ENCODE measurements around the gene TRPM2. TPM values are rescaled to one million over a fixed set of nuclear protein-coding genes. Genes with fewer than 3 reads are reported as not detected.
"Not testable (repeated sequence)": the region's sequence is repeated elsewhere in the genome, so short reads cannot be mapped to it uniquely, and the experiment has no call there.

TRPM2 gene
- total RNA-seq, 1 experiment from 2014 or later: 28.1 TPM

DNA sequence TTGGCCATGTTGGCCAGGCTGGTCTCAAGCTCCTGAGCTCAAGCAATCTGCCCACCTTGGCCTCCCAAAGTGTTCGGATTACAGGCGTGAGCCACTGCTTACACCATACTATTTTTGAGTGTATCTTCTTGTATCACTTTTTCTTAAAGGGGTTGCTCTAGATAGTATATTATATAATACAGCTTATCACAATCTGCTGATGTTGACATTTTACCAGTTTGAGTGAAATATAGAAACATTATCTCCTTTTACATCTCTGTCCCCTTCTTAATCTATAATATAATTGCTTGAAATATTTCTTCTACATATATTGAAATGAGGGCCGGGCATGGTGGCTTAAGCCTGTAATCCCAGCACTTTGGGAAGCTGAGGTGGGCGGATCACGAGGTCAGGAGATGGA lies 8.5 kb downstream of the TRPM2 start:
- H4K20me1 ChIP-seq (ENCODE audit: insufficient read depth); ATAC-seq; H3K79me2 ChIP-seq (ENCODE audit: insufficient read depth, low read length); H3K9me2 ChIP-seq (ENCODE audit: insufficient read depth); H3K4me2 ChIP-seq (ENCODE audit: low read length); H2AFZ ChIP-seq (ENCODE audit: low read depth, low read length, poor library complexity, severe bottlenecking); CTCF ChIA-PET; H3K36me3 ChIP-seq (ENCODE audit: control insufficient read depth in 1 of 2, insufficient read depth in 2 of 2, low read length in 2 of 2); BruUV-seq (replicated peaks); H3K4me1 ChIP-seq (ENCODE audit: control insufficient read depth in 1 of 2, insufficient read depth in 2 of 2, low read length in 2 of 2); intact Hi-C loops (cut with micrococcal nuclease); H3K9ac ChIP-seq (ENCODE audit: low read length); H3K27me3 ChIP-seq (ENCODE audit: insufficient read depth, low read length); POLR2A ChIA-PET; DNase-seq (ENCODE audit: low read depth, low spot score); H3K27ac ChIP-seq (ENCODE audit: low read depth, low read length); H3K4me3 ChIP-seq (replicated peaks in 1 of 2; ENCODE audit: low read depth in 1 of 2, low read length in 2 of 2); RAD21 ChIA-PET (ENCODE audit: low non-redundant PET in 1 of 2, low total read pairs in 2 of 2, uncharacterized antibody in 2 of 2, unreplicated experiment in 2 of 2); H3K9me3 ChIP-seq (ENCODE audit: control insufficient read depth in 1 of 2, insufficient read depth in 1 of 2, low read depth in 1 of 2, low read length in 2 of 2): not testable (repeated sequence)

DNA sequence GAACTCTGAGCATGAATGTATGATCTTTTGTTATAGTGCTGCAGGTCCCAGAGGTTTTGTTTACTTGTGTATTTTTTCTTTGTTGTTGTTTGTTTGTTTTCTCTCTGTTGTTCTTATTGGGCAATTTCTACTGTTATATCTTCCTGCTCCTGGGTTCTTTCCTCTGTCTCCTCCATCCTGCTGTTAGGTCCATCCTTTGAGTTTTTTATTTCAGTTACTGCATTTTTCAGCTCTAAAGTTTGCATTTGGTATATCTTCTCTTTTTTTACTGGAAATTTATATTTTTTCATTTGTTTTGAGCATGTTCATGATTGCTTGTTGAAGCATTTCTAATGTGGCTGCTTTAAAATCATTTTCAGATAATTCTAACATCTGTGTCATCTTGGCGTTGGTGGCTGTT lies 9.9 kb downstream of the TRPM2 start:
- Histone ChIP-seq H3K9me2 (ENCODE audit: insufficient read depth) (no peaks in the 10 kb centered on the region), H3K27ac (ENCODE audit: low read depth, low read length) (no peak overlapping the region), H3K27me3 (ENCODE audit: insufficient read depth, low read length) (no peaks in the 10 kb centered on the region), H3K4me2 (ENCODE audit: low read length) (no peak overlapping the region), H2AFZ (ENCODE audit: low read depth, low read length, poor library complexity, severe bottlenecking) (no peak overlapping the region), H3K9ac (ENCODE audit: low read length) (no peak overlapping the region), H3K36me3 (ENCODE audit: control insufficient read depth in 1 of 2, insufficient read depth in 2 of 2, low read length in 2 of 2) (no peaks in the 10 kb centered on the region), H4K20me1 (ENCODE audit: insufficient read depth) (no peaks in the 10 kb centered on the region), H3K4me1 (ENCODE audit: control insufficient read depth in 1 of 2, insufficient read depth in 2 of 2, low read length in 2 of 2) (no peaks in the 10 kb centered on the region), H3K9me3 (ENCODE audit: control insufficient read depth in 1 of 2, insufficient read depth in 1 of 2, low read depth in 1 of 2, low read length in 2 of 2) (no peaks in the 10 kb centered on the region; a peak in 1 of 4 replicates), H3K4me3 (replicated peaks in 1 of 2; ENCODE audit: low read depth in 1 of 2, low read length in 2 of 2) (no peak overlapping the region), H3K79me2 (ENCODE audit: insufficient read depth, low read length) (no peaks in the 10 kb centered on the region)
- ATAC-seq: no peak
- ChIA-PET CTCF (no interaction called here), RAD21 (ENCODE audit: low non-redundant PET in 1 of 2, low total read pairs in 2 of 2, uncharacterized antibody in 2 of 2, unreplicated experiment in 2 of 2) (no interaction called here), POLR2A (no interaction called here)
- intact Hi-C loops (cut with micrococcal nuclease): no loop called here
- no peak for DNase-seq (ENCODE audit: low read depth, low spot score)
- BruUV-seq (replicated peaks): no TSS peak
- no peak for TF ChIP-seq SIN3A (IDR thresholded peaks at IDR 0.05; ENCODE audit: low read depth)

DNA sequence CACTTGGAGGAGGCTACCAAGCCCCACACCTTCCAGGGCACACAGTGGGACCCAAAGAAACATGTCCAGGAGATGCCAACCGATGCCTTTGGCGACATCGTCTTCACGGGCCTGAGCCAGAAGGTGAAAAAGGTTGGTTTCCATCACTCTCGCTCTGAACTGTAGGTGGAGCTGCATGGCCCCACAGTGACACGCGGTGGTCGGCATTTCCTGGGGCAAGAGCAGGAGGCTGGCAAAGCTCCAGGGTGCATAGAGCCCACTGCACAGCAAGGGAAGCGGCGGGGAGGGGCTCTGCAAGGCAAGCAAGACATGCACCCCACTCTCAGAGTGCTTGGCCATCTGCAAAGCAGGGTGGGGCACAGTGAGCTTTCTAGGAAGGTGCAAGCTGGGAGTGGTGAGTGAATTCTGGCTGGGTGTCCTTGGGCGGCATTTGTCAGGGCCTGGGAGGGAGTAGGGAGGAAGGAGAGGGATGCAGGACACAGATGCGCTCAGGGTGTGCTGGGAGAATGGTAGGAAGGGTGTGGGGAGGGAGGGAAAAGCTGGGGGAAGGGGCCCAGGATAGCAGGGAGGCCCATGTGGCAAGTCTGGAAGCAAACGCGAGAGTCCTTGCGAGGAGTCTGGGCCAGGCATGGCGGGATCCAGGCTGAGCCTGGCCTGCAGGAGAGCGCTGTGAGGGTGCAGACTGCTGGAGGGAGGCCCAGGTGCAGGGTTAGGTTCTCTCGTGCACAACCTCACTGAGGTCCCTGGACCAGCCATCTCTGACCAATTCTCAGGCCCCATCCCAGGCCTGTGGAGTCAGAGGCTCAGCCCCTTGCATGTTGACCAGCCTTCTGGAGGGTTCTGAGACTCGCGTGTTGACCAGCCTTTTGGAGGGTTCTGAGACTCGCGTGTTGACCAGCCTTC lies 11.0 kb downstream of the TRPM2 start:
- TF ChIP-seq EZH2 (IDR thresholded peaks at IDR 0.05): no peak
- TF ChIP-seq JUND (IDR thresholded peaks at IDR 0.05): no peak
- no peak for TF ChIP-seq RAD21 (IDR thresholded peaks at IDR 0.05; ENCODE audit: low read depth)
- TF ChIP-seq, protein P1, sequence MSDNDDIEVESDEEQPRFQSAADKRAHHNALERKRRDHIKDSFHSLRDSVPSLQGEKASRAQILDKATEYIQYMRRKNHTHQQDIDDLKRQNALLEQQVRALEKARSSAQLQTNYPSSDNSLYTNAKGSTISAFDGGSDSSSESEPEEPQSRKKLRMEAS (IDR thresholded peaks at IDR 0.05): no peak
- RAD21 ChIA-PET (ENCODE audit: low non-redundant PET in 1 of 2, low total read pairs in 2 of 2, uncharacterized antibody in 2 of 2, unreplicated experiment in 2 of 2): no interaction called here
- no peak overlapping the region for H3K9ac ChIP-seq (ENCODE audit: low read length)
- ATAC-seq (no peak), DNase-seq (ENCODE audit: low read depth, low spot score) (no peak)
- no peak overlapping the region for H3K4me2 ChIP-seq (ENCODE audit: low read length)
- no peaks in the 10 kb centered on the region for H3K27me3 ChIP-seq (ENCODE audit: insufficient read depth, low read length)
- no peaks in the 10 kb centered on the region for H3K79me2 ChIP-seq (ENCODE audit: insufficient read depth, low read length)
- H4K20me1 ChIP-seq (ENCODE audit: insufficient read depth): no peaks in the 10 kb centered on the region
- intact Hi-C loops (cut with micrococcal nuclease): no loop called here
- POLR2A ChIA-PET: no interaction called here
- CTCF ChIA-PET: no interaction called here
- no TSS peak for BruUV-seq (replicated peaks)
- no peaks in the 10 kb centered on the region; a peak in 1 of 4 replicates for H3K9me3 ChIP-seq (ENCODE audit: control insufficient read depth in 1 of 2, insufficient read depth in 1 of 2, low read depth in 1 of 2, low read length in 2 of 2)
- H3K36me3 ChIP-seq (ENCODE audit: control insufficient read depth in 1 of 2, insufficient read depth in 2 of 2, low read length in 2 of 2): no peaks in the 10 kb centered on the region
- no peaks in the 10 kb centered on the region for H3K4me1 ChIP-seq (ENCODE audit: control insufficient read depth in 1 of 2, insufficient read depth in 2 of 2, low read length in 2 of 2)
- H3K9me2 ChIP-seq (ENCODE audit: insufficient read depth): no peaks in the 10 kb centered on the region
- no peak overlapping the region for H3K27ac ChIP-seq (ENCODE audit: low read depth, low read length)
- H3K4me3 ChIP-seq (replicated peaks in 1 of 2; ENCODE audit: low read depth in 1 of 2, low read length in 2 of 2): no peak overlapping the region
- H2AFZ ChIP-seq (ENCODE audit: low read depth, low read length, poor library complexity, severe bottlenecking): no peak overlapping the region
